Hepatocyte (in vitro differentiated cells): ENCODE results near the gene LIAS.

Source experiments
- EZH2phosphoT487 ChIP-seq: fragments of 200-600 bp; sonication (generic); IDR thresholded peaks from one replicate; pipeline ENCODE4 v1.6.1; 2018; ENCODE audit warnings: antibody characterized with exemption, mild to moderate bottlenecking, low read depth, moderate library complexity; ENCODE audit not compliant: unreplicated experiment, severe bottlenecking
- TF ChIP-seq, protein P1 (sequence below): fragments of 200-600 bp; sonication (generic); IDR thresholded peaks from 2 replicates; pipeline ENCODE4 v1.5.1; 2016; ENCODE audit warnings: antibody characterized with exemption, mild to moderate bottlenecking; ENCODE audit not compliant: poor library complexity

DNA sequence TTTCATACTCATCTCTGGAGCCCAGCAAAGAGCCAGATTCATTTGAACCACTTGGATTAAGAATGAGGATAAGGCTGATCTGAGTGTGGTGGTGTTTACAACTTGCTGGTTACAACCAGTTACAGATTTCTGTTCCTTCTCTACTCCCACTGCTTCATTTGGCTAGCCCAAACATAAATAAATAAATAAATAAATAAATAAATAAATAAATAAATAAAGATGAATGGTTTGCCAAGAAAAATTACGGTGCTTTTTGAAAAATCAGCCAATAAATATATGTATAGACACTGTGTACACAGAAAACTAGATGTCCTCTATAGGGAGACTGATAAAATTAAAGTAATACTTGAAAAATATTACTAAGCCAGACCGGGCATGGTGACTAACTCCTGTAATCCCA, 17.3 kb upstream of the LIAS start:
- TF ChIP-seq, protein P1, sequence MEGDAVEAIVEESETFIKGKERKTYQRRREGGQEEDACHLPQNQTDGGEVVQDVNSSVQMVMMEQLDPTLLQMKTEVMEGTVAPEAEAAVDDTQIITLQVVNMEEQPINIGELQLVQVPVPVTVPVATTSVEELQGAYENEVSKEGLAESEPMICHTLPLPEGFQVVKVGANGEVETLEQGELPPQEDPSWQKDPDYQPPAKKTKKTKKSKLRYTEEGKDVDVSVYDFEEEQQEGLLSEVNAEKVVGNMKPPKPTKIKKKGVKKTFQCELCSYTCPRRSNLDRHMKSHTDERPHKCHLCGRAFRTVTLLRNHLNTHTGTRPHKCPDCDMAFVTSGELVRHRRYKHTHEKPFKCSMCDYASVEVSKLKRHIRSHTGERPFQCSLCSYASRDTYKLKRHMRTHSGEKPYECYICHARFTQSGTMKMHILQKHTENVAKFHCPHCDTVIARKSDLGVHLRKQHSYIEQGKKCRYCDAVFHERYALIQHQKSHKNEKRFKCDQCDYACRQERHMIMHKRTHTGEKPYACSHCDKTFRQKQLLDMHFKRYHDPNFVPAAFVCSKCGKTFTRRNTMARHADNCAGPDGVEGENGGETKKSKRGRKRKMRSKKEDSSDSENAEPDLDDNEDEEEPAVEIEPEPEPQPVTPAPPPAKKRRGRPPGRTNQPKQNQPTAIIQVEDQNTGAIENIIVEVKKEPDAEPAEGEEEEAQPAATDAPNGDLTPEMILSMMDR, result no peak
- no peak for TF ChIP-seq EZH2phosphoT487
